TTC549 (cell line): ENCODE data around the gene SNRNP27.

Source experiments
- FAIRE-seq: peaks from 2 replicates; lab custom pipeline; 2012; peaks lifted over from hg19 to GRCh38; lab: Jason Lieb, UNC

SNRNP27 gene

GRCh38 chr2:69916106-69916505, 22.4 kb downstream of the SNRNP27 start:
- no peak for FAIRE-seq

- FAIRE-seq: no peak
Measured at GRCh38 chr2:69917852-69918251, 24.1 kb downstream of the SNRNP27 start.

- no peak for FAIRE-seq
Measured at GRCh38 chr2:69918401-69918800, 24.6 kb downstream of the SNRNP27 start.

GRCh38 chr2:69923116-69923515, 29.4 kb downstream of the SNRNP27 start:
- FAIRE-seq: no peak

GRCh38 chr2:69926849-69927515, 33.2 kb downstream of the SNRNP27 start:
- no peak for FAIRE-seq

GRCh38 chr2:69931832-69932595, 38.3 kb downstream of the SNRNP27 start:
- FAIRE-seq: no peak

- no peak for FAIRE-seq
Measured at GRCh38 chr2:69932596-69932922, 38.8 kb downstream of the SNRNP27 start.

- FAIRE-seq: no peak
Measured at GRCh38 chr2:69933254-69933828, 39.6 kb downstream of the SNRNP27 start.

- no peak for FAIRE-seq
Measured at GRCh38 chr2:69933839-69934613, 40.3 kb downstream of the SNRNP27 start.

GRCh38 chr2:69934614-69934908, 40.8 kb downstream of the SNRNP27 start:
- no peak for FAIRE-seq

GRCh38 chr2:69935011-69935410, 41.3 kb downstream of the SNRNP27 start:
- no peak for FAIRE-seq

- no peak for FAIRE-seq
Measured at GRCh38 chr2:69936906-69937305, 43.1 kb downstream of the SNRNP27 start.

GRCh38 chr2:69937968-69938367, 44.2 kb downstream of the SNRNP27 start:
- no peak for FAIRE-seq

GRCh38 chr2:69939722-69940121, 46.0 kb downstream of the SNRNP27 start:
- no peak for FAIRE-seq

- no peak for FAIRE-seq
Measured at GRCh38 chr2:69940691-69941090, 46.9 kb downstream of the SNRNP27 start.

GRCh38 chr2:69943000-69943842, 49.5 kb downstream of the SNRNP27 start:
- no peak for FAIRE-seq

GRCh38 chr2:69943843-69944525, 50.2 kb downstream of the SNRNP27 start:
- FAIRE-seq: no peak

GRCh38 chr2:69944756-69945155, 51.0 kb downstream of the SNRNP27 start:
- no peak for FAIRE-seq

- FAIRE-seq: no peak
Measured at GRCh38 chr2:69945441-69945840, 51.7 kb downstream of the SNRNP27 start.

GRCh38 chr2:69945941-69946340, 52.2 kb downstream of the SNRNP27 start:
- no peak for FAIRE-seq
